ENCODE data around the gene CISD1.

The CISD1 gene

DNA sequence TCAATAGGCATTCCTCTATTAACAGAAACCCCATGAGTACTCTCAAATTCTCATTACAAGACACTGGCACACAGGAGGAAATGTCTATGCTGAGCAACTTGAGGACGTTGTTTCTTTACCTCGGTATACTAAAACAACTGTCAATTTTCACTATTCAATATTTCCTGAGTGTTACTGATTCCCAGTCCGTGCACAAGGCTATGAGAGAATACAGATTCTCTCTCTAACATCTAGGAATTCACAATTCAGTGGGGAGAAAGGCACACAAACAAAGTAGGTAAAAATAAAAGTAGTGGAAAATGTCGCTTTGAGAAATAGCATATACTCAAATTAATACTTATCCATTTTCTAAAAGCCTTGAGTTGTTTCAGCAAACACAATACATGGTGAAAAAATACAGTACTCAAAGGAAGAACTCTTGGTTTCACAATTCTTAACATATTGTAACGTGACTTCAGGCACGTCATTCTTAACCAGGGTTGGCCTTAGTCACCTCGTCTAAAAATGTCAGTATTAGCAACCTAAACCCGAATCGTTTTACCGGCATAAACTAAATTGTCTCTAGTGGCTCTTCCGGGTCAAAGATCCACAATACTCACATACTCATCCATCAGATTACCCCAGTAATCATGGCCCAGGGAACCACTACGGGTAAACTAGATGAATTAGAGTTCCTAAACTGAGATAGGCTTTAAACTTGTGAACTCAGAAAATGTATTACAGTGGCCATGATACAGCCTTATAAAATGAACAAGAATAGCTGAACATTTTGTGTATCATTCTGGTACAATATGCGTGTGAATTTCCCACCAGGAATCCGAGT, 2.7 kb upstream of the CISD1 start:
- peak in 1 of 5 donors; percentile 73 for DNase-seq

DNA sequence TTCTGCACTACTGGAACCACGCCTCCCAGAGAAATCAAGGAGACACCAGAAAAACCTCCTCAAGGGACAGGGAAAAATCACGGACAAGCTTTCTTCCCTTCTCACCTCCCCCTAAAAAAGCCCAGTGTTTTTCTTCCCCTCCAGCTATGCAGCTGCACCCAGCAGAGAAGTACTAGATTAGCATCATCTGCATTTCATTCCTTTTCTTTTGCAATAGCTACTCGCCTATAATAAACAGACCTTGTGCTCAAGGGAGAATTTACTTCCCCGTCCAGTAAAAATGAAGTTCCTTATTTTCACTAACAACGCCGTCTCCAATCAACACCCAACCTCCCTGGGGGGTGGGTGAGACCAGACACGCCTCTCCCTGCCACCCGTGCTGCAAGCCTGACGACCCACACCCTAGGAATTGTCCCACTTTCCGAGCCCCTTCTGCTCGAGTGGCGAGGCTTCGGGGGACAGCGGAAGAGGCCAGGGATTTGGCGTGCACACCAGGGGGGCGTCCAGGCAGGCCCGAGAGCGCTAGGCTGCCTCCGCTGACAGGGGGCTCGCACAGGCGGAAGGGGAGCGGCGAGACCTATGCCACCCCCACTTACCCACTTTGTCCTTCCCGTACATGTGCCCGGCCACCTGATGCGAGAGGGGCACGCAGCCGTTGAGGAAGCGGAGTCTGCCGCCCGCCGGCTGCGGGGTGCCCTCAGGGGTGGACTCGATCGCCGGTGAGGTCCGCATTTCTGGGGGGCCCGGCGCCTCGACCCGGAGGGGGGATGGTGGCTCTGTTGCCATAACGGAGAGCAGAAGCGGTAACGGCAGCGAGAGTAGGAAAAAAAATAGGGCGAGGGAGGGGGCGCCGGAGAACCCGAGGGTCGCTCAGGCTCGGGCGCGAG, 1.9 kb upstream of the CISD1 start:
- peak in 4 of 5 donors; percentile 19 to 36 (median 23) for DNase-seq

DNA sequence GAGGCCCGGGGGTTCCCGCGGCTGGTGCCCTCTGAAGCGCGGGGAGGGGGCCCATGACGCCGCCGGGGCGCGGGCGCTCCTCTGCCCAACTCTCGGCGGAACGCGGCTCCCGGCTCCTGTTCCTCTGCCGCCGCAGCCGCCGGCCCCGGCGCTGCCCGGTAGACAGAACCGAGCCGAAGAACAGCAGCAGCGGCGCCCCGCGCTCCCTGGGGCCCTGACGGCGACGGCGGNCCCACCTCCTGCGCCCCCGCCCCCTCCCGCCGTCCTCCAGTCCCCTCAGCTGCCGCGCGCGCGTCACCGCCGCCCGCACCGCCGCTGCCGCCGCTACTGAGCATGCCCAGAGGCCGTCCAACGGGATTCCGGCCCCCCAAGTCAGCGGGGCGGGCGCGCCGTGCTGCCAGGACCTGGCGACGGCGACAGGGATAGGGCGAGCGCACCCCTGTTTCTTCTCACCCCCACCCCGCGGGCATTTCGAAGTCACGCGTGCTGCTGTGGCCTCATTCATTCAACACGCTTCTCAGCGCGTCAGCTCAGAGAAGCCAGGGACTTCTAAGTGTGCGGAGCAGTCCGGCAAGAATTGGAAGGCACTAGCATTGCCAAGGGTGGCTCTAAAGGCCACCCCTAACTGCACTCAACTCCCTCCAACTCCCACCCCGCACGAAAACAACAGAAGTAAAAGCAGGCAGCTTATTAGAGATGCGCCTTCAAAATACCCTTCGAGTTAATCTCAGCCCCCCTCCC, 1.1 kb upstream of the CISD1 start, which contains the start of gene IPMK:
Gene IPMK (minus strand): TSS at position 182 of the 741 bp plus-strand sequence. CDS start 283 bp downstream, outside the sequence.
- DNase-seq: peak; percentile 91 to 97 (median 94)

DNA sequence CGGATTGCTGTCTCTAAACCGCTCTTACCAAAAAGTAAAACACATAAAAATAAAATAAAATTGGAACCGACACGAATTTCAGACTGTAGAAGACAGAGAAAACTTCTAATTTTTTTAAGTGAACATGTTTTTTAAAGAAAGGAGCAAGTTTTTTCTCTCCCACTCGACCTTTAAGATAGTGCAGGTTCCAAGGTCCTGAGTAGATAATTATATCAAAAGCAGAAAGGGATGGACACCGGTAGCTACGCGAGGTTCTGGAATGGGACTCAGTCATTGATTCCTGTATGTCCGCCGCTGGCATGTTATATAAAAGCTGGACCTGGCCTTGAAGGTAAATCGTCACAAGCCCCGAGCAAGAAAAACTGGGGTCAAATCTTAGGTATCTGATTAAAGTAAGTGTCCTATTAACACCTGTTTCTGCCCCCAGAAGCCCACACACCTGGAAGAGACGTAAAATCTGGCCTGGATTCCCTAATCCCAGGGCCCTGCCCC, 462 bp upstream of the CISD1 start:
- DNase-seq: no peak

DNA sequence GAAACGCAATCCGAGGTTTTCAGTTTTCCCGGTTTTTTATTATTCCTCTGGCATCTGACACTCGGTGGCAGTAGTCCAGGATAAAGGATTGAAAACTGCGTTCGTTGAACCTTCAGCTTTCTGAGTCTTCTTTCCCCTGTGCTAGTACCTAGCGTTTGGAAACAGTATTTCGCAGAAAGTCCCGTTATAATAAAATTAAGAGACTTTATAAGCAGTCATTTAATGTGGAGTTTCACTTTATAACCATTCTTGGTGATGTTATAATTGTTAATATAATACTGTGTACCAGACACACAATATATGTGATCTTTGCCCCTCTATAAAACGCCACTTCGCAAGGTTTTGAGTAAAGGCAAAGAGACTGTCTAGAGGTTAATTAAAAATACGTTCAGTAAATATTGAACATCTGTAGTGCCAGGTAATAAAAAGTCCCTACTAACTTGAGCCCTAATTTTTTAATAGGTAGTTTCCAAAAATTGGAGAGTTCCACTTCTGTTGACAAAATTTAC, 874 bp downstream of the CISD1 start:
- no peak for DNase-seq

DNA sequence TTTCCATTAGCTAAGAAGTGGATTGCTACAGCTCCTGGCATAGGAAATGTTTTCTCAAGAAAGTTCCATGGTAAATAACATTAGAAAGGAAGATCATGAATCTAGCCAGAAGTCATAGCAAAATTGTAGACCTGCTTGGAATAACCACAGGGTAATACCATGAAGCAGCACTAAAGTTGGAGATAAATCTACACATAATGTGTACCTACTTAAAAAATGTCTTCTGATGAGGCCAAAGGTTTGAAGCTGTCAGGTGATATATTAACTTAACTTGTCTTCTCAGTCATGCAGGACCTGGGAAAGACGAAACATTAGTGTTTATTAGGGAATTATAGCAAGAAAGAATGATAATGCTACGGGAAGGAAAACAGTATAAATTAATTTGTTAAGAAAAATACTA, 6.3 kb downstream of the CISD1 start:
- DNase-seq: no peak

DNA sequence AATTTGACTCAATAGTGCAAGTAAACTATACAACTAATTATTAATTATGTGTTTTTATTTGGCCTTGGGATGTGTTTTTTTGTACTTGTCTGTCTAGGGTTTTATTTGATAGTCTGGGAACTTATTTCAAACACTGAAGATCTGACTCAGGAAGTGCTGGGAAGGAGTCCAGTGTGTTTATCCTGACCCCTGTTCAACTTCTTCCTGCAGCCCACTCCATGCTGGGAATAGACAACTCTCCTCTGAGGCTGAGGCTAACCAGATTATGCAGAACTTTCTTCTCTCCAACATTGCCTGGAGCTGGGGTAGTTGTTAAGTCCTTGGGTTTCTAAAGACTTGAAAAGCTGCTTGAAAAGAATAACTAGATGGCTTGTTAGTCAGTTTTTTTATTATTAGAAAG, 6.9 kb downstream of the CISD1 start:
- DNase-seq: no peak

DNA sequence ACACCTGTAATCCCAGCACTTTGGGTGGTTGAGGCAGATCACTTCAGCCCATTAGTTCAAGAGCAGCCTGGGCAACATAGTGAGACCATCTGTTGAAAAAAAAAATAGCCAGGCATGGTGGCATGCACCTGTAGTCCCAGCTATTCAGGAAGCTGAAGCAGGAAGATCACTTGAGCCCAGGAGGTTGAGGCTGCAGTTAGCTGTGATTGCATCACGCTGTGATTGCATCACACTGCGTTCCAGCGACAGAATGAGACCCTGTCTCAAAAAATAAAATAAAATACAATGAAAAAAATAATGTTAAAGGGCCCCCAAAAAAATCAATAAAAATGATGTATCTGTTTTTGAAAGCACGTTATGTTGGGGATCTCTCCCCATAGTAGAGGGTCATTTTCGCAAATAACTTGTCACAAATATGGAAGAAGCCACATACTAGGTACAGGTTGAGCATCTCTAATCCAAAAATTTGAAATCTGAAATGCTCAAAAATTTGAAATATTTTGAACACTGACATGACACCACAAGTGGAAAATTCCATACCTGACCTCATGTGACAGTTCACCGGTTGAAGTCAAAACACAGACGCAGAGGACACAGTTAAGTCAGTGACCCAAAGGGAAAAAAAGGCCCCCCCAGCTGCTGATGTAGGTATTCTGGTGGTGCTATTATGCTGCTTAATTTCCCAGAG, 9.5 kb downstream of the CISD1 start:
- DNase-seq: no peak

DNA sequence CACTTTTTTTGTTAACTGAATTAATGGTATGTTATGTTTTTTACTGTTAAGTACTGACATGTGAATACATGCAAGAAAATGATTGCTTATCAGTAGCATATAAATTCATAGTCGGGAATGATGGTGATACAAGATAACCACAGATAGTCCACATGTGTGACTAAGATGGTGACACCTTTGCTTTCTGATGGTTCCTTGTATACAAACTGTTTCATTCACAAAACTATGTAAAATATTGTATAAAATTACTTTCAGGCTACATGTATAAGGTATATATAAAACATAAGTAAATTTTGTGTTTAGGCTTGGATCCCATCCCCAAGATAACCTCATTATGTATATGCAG, 10.0 kb downstream of the CISD1 start:
- no peak for DNase-seq

DNA sequence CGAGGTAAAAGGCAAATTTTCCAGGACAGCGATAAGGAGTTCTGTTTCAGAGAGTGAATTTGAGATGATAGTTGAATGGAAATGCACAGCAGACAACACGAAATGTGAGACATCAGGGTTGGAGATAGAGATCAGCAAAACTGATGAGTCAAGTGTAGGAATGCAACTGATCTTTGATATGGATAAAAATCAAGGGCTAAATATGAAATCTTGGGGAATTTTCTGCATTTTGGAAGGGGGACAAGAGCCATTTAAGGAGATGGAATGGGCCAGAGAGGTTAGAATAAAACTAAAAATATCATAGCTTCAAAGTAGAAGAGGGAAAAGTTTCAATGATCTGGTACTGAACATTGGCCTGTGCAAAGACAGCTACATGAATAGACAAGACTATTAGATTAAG, 11.5 kb downstream of the CISD1 start:
- DNase-seq: no peak

DNA sequence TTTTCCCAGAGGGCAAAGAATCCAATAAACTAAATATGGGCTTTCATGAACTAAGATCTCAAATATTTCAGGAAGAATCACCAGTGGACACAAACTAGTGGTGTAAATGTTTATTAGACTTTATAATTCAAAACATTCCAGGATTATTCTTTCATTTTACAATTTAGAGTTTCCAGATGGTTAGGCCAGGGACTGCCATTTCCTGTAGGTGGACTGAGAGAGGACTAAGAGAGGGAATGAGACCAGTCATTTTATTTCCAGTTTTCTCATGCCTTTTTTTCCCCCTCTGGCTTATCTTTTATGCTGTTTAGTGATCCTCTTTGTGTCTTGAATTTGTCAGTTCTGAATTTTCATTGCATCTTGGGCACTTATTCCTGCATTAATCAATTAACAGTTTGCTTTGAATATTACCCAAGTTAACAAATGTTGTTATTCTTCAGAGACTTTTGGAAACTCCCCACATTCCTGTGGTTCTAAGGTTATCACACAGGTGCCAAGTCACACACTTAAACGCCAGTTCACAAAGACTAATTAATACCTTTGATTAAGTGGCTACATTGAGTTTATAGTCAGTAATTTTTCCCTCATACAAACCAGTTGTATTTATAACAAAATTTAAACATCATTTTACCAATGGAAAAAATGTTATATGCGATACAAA, 12.3 kb downstream of the CISD1 start:
- DNase-seq: no peak

DNA sequence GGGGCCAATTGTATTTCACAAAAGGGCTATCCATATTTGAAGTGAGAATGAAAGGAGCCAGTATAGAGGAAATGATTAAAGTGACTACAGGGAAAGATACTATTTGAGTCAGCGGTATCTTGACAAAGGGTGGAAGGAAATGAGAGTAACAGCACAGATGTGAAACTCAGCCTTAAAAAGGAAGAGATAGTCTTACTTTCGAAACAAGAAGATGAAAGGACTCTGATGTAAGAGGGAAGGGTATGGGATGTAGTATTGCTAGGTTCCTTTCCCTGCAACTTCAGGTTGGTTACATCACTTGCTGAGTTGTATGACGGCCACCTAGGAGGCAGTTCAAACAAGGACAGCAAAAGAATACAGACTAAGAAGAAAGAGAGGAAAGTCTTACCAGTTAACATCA, 13.7 kb downstream of the CISD1 start:
- DNase-seq: peak in 1 of 5 donors; percentile 90

DNA sequence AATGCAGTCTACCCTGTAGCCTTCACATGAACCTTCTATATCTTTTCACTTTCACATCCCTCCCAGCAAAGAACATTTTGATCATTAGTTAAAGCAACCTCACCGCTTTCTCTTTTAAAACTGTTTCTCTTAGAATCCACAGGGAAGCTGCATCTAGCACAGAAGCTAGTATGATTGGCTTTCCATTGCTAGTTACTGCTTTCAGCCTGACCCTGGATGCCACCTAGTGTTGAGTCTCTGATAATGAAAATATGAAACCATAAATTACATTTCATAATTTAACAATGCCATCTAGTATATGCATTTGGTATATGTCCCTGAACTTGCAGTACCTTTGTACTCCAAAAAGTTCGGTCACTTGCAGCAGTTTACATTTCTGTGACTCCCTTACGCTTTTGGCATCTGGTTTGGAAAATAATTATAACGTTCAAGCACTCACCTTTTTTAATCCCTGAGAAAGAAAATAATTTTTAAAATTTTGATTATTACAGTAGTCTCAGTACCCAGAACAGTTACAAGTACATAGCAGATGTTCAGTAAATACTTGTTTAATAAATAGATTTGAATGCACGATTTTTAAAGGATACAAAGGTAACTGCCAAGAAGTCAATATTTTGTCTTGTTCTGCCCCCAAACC, 22.7 kb downstream of the CISD1 start:
- peak in 4 of 5 donors; percentile 6 to 49 (median 16) for DNase-seq

DNA sequence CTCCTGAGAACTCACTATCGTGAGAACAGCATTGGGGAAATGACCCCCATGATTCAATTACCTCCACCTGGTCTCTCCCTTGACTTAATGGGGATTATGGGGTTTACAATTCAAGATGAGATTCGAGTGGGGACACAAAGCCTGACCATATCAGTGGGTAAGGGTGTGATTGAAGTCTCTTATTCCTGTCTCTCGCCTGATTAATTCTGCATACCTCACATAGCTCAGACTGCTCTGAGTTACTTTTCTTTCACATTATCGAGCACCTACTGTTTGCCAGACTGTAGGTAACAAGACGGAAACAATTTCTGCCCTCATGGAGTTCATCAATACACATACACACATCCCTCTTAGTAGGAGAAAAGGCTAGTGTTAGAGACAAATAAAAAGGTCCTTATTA, 25.0 kb downstream of the CISD1 start:
- no peak for DNase-seq

DNA sequence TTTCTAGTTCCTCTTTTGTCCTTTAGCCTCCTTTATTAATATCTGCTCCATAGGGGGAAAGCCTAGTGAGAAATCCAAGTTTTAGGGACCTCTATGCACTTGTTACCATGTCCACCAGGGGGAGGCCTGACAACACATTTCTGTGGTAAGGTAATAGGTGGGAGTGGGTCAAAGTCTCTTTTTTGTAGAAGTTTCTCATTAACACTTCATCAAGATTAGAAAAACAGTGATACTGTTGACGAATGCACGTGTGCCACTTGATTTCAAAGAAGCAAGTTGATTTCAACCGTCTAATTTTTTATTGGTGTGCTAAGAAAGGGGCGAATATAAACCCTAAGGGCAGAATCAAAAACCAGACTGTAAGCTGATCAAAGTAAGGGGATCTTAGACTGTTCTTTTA, 30.6 kb downstream of the CISD1 start:
- peak; percentile 9 to 50 (median 38) for DNase-seq

DNA sequence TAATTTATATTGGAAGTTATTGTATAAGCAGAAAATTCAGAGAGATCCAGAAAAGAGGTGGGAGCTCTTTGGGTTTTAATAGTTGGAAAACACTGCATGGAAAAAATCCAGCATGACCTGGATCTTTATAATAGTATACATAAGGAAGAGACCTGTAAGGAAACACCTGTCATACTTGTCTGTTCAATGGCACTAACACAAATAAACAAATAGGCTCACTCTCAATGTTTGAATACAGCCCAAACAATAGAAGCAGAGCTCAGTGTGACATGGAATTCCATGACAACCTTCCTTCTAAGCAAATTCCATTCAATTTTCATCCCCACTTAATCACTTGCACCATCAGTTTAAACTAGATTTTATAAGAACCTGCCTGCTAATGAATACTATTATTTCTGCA, 31.7 kb downstream of the CISD1 start:
- DNase-seq: no peak

DNA sequence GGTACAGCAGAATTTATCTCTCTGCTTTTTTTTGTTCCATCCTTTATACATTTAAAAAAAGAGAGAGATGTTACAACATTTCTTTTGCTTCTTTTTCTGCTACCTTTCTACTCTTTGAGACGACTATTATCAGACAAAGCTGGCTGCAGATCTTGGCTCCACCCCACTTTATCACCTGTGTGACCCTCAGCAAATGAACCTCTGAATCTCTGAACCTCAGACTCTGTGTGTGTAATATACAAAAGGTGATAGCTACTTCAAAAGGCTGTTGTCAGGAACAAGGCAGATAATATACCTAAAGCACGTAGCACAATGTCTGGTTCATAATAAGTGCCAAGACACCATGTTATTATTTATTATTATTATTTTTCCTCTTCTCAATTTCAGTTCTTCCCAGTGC, 33.3 kb downstream of the CISD1 start:
- DNase-seq: no peak

DNA sequence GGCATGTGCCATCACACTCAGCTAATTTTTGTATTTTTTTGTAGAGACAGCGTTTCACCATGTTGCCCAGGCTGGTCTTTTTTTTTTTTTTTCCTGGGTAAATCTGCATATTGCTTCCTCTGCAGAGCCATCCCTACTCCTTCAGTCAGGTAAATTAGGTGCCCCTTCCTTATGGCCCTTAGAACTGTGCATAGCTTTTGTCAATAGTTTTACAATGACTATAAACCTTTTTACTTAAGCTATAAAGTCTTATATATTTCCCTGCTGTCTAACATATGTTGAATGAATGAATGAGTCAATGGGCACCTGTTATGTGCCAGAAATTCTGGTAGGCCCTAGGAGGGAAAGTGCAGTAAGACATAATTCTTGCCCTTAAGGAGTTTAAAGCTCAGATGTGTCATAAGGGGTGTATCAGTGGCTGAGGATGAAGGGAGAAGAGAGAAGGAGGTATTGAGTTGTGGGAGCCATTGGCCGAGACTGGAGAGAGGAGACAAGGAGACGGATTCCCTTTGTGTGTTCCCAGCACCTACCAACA, 35.2 kb downstream of the CISD1 start:
- no peak for DNase-seq

DNA sequence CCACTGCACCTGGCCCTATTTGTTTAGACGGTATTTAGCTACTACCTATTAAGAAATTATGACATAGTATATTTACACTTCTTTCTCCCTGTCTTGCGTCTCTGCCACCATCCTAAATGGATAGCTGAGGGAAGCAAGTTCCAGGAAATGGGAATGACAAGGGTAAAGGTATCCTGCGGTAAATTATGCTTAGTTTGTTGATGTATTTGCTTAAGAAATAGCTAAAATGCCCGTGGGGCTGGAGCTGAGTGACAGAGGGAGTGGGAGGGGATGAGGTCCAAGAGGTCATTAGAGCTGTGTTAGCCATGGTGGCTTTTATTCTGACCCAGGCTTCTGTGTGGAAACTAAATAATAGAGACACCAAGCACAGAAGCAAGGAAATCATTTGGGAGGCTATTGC, 36.9 kb downstream of the CISD1 start:
- DNase-seq: no peak

DNA sequence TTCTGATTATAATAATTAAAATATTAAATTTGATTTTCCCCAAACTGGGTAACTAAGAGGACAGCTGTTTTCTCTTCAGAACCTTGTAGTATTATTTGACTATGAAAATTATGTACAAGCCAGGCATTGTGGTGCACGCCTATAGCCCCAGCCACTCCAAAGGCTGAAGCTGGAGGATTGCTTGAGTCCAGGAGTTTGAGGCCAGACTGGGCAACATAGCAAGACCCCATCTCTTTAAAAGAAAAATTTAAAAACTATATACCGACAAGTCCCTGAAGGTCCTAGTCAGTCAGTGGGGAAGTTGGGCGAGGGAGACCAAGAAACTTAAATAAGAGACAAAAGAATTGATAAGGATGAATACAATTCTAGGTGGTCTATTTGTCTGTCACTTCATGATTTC, 38.7 kb downstream of the CISD1 start:
- no peak for DNase-seq

DNA sequence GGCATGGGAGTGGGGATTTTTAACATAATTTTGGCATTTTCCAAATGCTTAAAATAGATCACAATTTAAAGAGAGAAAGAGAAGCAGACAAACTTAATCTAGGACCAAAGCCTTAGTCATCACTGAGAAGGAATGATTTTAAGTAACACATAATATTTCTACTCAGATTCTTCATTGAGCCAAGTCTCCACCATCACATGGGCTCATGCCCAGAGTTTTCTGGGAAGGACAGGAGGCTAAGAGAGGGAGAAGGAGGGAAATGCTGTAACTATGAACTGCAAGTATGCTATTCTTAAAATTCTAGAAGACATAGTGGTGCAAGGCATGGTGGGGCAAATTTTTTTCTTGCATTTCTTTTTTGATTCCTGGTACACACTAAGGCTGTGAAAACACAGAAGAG, 42.1 kb downstream of the CISD1 start:
- no peak for DNase-seq
